Measurements from ENCODE around the gene TMEM117.
"Not testable (repeated sequence)": the region's sequence is repeated elsewhere in the genome, so short reads cannot be mapped to it uniquely, and the experiment has no call there.

TMEM117 gene

DNA sequence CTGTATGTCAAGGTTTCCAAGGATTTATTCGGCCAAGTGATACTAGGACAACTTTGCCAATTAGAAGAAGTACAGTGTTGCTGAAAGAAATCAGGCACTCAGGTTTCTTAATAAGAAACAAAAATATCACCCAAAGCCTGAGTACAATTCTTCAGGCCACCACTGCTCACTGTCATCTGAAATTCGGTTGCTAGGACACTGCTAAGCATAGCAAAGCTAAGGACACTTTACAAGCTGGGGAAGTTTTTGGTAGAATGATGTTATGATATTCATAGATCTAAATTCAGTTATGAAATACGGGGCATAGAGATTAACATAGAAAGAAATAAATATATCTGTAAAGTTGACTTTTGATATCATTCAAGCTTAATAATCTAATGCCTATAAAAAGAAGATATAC lies 535.1 kb downstream of the TMEM117 start:
- DNase-seq: peak in 2 of 56 donors; percentile 1 to 6

DNA sequence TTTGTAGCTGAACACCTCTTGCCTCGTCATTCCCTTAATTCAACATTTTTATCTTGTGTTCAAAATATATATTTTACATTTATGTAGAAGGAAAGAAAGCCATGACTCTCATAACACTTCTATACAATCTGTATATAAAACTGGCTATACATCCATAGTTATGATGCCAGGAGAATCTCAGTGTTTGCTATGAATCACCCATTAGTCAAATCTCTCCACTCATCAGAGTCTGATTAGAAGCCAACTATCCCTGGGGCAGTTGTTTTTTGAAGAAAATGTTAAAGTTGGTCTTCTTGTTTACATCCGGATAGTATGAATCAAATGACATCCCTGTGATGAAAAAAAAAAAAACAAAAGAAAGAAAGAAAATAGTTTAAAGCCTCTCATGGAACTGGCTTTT lies 536.4 kb downstream of the TMEM117 start:
- DNase-seq: no peak

DNA sequence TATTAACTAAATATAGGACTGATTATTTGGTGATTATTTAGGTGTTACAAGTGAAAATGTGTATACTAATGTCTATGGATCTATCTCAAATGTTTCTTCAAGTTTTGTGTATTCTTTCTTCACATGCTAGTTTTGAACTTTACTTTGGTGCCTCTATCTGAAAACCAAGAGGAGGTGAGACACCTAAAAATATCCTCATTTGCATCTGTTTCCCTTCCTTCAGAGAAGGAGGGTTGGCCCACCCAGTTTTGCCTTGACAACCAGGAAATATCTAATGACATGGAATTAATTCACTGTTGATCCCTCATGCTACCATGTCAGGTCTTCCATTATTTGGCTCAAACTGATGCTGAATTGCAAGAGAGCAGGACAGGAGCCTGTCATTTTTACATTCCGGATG lies 539.8 kb downstream of the TMEM117 start:
- no peak for DNase-seq

DNA sequence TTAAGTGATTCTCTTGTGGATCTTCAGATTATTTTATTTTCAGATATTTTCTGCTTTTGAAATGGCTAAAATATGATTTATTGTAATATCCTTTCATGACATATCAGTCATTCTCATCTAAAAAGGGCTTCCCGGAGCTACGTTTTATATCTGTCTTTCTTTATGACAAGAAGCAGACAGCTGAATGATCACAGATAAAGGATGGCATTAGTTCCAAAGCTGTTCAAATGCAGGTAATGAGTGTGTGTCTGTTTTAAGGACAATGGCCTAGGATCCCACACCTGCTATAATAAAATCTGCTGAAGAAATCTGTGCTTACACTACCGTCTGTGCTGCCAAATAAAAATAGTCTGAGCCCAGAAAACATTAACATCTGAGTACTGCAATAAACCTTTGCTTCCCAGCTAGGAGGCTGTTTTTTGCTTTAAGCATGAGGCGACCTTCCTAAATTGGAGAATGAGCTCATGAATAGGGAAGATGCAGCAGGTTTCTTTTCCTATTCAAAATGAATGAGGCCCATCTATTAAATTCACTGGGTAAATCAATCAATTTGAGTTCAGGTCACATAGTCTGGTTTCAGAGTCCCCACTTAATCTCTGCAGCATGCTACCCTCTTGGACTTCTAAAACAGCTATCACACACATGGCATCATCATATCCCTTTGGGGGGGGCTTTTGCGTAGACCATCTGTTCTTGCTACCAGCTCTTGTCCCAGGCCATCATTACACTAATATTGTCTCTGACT lies 541.7 kb downstream of the TMEM117 start:
- DNase-seq: no peak

- DNase-seq: not testable (repeated sequence)
These were observed 543.2 kb downstream of the TMEM117 start for GRCh38 chr12:44379113-44379512.

- no peak for DNase-seq
These were observed 544.0 kb downstream of the TMEM117 start for GRCh38 chr12:44379831-44380230.

DNA sequence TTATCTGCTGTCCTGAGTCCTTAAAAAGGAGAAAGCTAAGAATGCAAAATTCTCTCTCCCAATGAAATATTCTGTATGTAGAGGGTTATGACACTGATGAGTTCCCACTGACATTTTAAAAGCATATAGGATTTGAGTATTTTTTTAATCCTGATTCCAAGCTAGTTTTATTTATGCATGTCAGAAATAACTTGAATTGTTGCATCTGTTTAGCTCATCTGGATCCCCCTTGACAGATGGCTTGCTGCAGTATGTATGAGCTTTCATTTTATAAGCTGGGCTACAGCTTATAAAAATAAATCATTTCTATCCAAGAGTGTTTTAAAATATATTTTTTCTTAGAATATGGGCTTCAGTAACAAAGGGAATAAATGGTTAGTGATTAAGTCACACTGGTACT lies 545.0 kb downstream of the TMEM117 start:
- no peak for DNase-seq

DNA sequence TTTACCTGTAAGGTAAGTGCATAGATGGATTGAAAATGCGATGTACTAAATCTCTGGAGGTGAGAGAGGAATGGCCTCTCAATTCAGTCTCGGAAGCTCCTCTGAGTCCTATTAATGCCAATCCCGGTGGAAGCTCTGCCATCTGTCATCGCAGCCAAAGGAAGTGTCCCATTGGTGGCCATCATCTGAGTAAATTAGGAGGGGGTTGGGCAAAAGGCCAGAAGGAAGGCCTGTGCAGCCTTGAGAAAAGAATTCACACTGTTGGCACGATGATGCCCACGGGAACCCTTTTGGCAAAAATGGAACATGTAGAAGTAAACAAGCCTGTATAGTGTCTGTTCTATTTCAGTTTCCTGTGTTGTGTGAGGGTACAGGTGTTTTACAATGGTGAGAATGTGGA lies 545.5 kb downstream of the TMEM117 start:
- no peak for DNase-seq

- no peak for DNase-seq
These were observed 548.3 kb downstream of the TMEM117 start for GRCh38 chr12:44384136-44384535.

- no peak for DNase-seq
These were observed 550.1 kb downstream of the TMEM117 start for GRCh38 chr12:44385964-44386363.

DNA sequence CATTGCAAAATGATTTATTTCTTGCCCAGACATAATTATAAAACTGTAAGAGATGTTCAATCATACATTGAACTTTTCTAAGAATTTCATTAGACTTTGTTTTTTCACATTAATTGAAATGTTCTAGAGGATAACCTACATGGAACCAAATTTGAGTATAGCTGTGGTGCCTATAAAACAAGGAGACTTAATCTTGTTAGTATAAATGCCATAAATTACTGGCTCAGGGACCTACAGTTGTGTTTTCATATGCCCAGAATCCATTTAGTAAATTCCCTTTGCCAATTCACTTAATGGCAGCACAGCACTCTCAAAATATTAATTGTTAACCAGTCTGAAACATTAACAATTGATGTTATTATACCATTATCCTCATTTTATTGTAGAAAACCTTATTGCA lies 551.7 kb downstream of the TMEM117 start:
- DNase-seq: no peak

- no peak for DNase-seq
These were observed 553.2 kb downstream of the TMEM117 start for GRCh38 chr12:44389038-44389437.

DNA sequence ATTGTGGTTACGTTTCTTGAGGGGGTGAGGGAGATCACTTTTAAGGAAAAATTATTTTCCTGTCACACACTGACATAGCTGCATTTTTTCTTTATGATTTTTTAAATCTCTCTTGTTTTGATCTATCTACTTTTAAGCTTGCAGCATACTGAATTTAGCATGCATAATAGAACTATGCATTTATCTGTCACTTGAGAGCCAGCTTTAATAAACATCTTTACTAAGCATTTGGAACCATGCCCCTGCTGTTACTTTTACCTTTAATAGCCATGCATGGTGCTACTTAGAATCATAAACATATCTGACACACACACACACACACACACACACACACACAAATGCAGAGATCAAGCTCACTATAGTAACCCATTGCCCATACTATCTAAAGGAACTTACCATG lies 554.0 kb downstream of the TMEM117 start:
- DNase-seq: no peak

- DNase-seq: no peak
These were observed 561.8 kb downstream of the TMEM117 start for GRCh38 chr12:44397631-44398030.

- no peak for DNase-seq
These were observed 567.3 kb downstream of the TMEM117 start for GRCh38 chr12:44403185-44403584.

DNA sequence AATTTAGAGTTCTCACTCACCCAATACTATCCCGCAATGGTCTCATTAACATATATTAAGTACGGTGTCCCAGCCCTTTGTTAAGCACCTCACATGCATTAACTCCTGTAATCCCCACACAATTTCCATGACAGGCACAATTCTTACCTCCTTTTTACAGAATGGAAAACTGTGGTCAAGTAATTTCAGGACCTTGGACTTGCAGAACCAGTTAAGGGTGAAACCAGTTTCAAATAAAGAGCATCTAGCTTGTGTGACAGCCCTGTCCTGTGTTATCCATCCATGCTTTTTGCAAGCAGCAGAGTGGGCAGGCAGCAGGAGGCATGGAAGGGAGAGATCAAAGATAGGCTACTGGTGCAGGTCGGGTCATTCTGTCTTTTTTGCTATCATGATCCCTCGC lies 569.4 kb downstream of the TMEM117 start:
- DNase-seq: no peak

GRCh38 chr12:44422559-44422958 lies 586.7 kb downstream of the TMEM117 start:
- DNase-seq: no peak

DNA sequence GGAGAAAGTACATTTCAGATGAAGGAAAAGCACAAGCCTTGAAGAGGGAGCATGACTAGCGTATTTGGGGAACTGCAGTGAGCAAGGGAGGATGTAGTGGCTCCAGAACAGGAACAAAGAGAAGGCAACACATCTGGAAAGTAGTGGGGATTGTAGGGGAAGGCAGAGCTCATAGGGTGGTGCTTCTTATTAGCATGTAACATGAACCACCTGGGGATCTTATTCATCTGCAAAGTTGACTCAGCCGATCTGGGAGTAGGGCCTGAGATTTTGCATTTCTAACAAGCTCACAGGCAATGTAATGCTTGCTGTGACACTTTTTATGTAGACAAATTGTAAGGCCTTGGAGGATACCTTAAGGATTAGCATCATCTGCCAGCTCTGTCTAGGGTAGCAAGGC lies 592.9 kb downstream of the TMEM117 start:
- DNase-seq: no peak

DNA sequence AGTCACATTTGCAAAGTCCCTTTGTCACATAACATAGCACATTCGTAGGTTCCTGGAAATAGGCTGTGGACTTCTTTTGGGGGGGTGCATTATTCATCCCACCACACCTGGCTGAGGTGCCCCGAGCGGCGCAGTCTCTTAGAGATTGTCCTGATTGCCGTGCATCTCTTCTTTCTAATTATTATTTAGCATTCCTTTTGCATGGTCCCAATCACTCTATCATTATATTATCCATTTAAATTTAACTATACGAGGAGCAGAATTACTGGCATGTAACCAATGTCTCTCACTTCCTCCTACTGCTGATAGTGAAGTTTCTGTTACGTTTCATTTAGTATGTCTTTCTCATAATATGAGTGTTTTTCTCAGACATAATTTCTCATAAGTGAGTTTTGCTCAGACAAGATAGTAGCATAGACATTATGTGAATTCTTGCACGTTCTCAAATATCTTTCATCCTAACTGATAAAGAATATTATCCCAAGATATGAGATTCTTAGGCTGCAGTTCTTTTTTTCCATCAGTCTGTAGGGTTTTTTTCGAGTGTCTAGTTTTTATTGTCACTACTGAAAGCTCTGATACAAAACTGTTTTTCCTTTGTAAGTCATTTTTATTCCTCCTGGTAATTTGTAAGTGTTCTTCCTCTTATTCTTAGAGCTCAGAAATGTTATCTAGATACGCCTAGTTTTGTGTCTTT lies 595.9 kb downstream of the TMEM117 start:
- DNase-seq: no peak

DNA sequence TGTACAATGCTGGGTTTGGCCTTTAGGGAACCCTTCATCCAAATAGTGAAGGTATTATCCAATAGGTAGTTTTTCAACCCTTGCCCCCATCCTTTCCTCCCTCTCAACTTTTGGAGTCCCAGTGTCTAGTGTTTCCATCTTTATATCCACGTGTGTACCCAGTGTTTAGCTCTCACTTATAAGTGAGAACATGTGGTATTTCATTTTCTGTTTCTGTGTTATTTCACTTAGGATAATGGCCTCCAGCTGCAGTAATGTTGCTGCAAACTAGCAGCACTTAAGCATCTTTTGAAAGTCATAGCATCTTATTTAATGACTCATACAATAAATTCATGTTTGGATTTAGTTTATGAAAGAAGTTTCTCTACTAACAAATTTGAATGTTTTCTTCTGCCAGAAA lies 597.8 kb downstream of the TMEM117 start:
- no peak for DNase-seq

- DNase-seq: no peak
These were observed 600.9 kb downstream of the TMEM117 start for GRCh38 chr12:44436756-44437155.

Measured in amygdala (tissue), 56 donors.